Medulla oblongata (tissue), 1 donor: Measurements from ENCODE around the gene INPPL1.

Experiments used
- DNase-seq: peaks from one replicate; pipeline ENCODE4 v3.0.0-alpha.2; 2015; ENCODE audit errors: extremely low spot score

Gene INPPL1

DNA sequence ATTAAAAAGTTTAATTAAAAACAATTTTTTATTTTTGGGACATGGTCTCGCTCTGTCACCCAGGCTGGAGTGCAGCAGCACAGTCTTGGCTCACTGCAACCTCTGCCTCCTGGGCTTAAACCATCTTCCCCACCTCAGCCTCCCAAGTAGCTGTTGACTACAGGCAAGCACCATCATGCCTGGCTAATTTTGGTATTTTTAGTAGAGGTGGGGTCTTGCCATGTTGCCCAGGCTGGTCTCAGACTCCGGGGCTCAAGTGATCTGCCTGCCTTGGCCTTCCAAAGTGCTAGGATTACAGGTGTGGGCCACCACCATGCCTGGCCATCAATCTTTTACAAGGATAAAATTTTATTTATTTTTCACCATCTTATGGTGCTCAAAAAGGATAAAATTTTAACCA, 62.7 kb downstream of the INPPL1 start:
- no peak for DNase-seq
